Effector CD4-positive, alpha-beta T cell (primary cell): Measurements from ENCODE around the gene NR1I3.
"Not testable (repeated sequence)": the region's sequence is repeated elsewhere in the genome, so short reads cannot be mapped to it uniquely, and the experiment has no call there.

ENCODE experiments used
- DNase-seq: peaks from one replicate; pipeline ENCODE4 v3.0.0-alpha.2; 2020

The NR1I3 gene

DNA sequence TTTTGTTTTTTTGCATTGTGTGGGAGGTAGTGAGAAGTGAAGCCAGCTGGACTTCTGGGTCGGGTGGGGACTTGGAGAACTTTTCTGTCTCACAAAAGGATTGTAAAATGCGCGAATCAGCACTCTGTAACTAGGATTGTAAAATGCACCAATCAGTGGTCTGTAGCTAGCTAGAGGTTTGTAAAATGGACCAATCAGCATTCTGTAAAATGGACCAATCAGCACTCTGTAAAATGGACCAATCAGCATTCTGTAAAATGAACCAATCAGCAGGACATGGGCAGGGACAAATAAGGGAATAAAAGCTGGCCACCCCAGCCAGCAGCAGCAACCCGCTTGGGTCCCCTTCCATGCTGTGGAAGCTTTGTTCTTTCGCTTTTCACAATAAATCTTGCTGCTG is 12.1 kb upstream of the NR1I3 start:
- DNase-seq, result not testable (repeated sequence)

DNA sequence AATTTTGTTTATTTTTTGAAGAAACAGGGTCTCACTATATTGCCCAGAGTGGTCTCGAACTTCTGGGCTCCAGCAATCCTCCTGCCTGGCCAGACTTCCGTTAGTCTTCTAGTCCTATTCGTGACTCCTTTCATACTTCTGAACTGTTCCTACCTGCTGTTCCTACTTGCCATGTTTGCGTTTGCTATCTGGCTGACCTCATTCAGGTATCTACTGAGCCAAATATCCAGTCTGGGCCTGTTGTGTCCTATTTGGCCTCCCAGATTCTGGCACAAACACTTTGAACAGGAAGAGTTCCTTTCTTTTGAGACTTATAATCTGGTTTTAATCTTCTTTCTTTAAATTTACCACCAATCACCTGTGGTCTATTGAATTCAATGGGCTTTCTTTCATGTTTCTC is 6.9 kb upstream of the NR1I3 start:
- DNase-seq, result no peak

DNA sequence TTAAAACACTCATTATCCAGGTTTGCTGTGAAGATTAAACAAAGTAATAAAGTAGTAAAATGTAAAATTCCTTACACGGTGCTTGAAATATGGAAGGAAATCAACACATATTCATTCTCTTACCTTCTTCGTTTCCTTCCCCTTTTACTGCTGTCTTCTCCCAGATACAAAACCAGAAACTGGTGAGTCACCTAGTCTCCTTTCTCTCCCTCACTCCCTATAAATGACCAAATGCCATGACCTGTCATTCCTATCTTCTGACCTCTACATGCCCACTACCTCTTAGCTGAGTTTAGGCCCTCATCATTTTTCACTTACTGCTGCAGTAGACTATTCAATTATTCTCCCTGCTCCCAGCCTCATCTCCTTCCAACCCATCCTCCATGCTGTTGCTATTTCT is 4.3 kb upstream of the NR1I3 start:
- DNase-seq, result no peak

DNA sequence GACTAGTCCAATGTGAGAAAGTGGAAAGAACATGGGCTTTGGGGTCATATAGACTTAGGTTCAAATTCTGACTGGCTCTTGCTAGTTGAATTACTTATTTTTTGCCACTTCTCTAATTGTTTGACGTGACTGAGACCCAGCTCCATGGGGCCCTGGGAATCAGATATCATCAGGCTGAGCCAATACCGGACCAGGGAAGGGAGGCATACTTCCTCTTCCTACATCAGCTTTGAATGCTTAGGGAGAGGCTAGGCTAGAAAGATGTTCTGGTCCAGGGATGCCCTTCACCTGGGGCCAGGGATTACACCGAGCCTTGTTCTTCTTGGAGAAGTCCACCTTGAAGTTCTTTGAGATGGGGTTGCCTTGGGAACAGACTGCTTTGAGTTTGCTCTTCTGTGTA is 3.7 kb upstream of the NR1I3 start:
- DNase-seq, result no peak

DNA sequence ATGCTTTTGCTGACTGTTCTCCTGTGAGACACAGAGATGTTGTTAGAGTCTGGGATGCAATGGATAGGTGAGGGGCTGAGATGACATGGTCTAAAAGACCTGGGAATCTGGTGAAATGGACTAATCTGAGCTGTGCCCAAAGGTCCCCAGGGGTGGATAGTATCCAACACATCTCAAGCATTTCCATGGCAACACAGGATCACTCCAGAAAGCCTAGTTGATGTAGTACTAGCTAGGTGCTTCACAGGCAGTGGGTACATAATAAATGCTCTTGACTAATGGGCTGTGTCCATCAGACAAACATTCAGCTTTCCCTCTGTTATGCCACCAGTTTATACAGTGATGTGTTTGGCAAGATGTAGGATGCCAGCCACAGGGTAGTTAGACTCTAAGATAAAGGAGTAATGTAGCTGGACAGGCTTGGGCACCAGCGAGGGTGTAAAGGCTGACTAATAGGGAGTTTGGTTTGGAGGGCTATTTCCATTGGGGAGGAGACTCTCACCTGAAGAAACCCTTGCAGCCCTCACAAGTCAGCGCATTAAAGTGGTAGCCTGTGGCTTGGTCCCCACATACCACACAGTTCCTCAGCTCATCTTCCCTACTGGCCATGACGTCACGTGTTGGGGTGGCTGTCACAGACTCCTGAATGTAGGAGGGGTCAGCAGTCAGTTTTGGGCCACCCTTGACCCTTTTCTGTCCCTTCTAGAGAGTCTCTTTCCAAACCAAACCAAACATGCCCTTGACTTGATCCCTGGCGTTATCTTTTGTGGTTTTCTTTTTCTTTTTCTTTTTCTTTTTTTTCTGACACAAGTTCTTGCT is 1.8 kb downstream of the NR1I3 start:
- no peak for DNase-seq

DNA sequence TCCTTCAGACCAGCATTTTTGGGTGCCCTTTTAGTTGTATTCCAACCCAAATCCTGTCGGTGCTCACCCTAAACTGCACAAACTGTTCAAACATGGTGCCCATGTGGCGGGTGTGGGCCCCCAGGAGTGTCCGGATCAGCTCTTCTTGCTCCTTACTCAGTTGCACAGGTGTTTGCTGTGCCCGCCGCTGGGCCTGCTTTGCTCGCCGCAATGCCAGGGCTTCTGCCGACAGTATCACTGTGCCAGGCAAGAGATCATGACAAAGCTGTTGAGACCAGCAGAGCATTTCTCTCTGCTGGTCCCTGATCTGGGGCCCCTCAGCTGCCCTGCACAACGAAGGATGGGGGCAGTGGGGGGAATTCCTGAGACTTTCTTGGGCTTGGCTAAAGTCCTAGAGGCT is 4.9 kb downstream of the NR1I3 start:
- no peak for DNase-seq

DNA sequence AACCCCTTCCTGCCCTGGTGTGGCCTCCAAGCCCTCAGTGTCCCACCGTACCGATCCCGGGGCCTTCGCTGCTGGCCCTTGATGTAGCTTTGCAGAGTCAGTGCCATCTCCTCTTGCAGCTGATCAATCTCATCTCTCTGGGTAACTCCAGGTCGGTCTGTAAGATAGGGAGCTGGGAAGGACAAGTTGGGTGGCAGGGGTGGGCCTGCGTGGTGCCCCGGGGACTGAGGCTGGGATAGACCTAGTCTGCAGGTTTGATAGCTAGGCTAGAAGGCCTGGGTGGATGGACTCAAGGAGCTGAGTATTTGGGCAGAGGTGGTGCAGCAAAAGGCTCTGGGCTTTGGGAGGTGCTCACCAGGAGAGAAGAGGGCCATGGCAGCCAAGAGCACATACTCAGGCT is 7.2 kb downstream of the NR1I3 start:
- no peak for DNase-seq

DNA sequence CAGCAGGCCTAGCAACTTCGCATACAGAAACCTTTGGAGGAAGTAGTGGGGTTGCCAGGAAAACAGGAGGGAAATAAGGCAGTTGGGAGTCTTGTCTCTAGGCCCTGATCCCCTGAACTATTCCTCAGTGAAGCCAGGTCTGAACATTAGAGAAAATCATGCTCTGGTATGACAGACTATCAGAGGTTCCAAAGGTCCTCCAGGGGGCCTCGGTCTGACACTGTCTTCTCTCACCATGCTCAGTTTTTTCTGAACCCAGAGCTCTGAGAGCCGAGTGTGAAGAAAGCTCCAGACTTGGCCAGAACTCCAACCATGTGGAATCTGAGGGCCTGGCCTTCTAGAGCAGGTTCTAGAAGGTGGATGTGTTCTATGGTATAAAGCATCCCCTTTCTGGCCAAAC is 8.1 kb downstream of the NR1I3 start:
- DNase-seq, result no peak

DNA sequence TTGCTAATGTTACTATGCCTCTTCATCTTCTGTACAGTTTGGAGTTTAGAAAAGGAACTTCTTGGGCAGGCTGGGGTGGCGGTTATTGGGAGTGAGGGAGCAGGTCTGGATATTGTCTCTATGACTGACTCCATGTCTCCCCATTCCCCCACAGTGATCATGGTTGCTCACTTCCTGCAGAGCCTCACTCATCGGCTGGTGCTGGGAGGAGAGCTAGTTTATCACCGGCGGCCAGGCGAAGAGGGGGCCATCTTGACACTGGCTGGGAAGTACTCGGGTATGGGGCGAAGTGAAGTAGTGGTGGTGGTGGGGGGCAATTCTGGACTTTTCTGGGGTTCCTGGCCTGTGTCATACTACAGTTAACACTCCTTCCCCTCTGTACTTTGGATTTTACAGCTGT is 10.0 kb downstream of the NR1I3 start:
- no peak for DNase-seq

DNA sequence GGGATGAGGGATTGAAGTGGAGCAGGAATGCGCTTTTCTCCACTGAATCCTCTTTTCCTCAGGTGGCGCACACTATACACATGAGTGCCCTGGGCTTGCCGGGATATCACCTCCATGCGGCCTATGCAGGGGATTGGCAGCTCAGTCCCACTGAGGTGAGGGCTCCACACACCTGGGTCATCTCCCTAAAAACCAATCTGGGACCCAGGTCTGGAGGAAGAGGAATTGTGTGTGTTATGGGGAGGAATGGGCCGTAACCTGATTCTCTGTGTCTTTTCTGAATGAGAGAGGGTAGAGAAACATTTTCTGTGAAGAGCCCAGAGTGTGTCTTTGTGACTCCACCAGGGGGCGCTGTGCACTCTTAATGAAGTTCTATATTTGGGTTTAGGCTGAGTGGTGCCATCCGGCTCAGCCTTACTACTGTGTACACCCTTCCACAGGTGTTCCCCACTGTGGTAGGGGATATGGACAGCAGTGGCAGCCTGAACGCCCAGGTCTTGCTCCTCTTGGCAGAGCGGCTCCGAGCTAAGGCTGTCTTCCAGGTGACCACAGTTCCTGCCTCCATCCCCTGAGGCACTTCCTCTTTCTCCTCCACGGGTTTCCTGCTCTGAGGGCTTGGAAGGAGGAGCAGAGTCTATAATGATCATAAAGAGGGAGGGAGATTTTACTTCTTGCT is 10.7 kb downstream of the NR1I3 start:
- DNase-seq, result peak; percentile 89

DNA sequence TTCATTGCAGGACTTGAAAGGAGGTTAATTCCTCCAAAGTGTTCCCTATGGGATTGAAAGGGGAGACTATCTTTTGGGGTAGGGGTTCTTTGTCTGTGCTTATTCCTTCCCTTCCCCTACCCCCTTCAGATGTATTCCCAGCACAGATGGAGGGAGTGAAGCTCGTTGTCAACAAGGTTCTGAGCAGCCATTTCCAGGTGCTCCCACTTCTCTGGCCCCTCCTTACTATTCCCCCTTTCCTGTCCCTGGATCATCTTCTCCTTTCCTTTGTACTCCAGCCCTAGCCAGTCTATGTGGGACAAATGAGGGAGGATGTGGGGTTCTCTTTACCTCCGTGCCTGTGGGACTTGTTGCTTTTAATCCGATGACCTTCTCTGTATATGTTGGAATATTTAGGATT is 11.2 kb downstream of the NR1I3 start:
- no peak for DNase-seq

DNA sequence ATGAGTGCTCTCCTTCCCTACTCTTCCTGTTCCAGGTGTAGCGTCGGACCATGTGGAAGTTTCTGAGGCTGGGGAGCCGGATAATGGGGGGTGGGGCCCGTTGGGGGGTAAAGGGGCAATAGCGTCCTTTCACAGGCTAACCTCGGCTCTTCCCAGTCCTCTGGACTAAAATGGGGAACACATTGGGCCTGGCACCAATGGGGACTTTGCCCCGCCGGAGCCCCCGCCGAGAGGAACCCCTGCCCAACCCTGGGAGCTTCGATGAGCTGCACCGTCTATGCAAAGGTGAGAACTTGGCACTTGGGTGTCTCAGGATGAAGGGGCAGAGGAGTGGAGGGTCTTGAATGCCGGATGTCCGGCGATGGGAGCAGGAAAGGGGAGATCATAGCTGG is 11.7 kb downstream of the NR1I3 start:
- DNase-seq, result no peak

DNA sequence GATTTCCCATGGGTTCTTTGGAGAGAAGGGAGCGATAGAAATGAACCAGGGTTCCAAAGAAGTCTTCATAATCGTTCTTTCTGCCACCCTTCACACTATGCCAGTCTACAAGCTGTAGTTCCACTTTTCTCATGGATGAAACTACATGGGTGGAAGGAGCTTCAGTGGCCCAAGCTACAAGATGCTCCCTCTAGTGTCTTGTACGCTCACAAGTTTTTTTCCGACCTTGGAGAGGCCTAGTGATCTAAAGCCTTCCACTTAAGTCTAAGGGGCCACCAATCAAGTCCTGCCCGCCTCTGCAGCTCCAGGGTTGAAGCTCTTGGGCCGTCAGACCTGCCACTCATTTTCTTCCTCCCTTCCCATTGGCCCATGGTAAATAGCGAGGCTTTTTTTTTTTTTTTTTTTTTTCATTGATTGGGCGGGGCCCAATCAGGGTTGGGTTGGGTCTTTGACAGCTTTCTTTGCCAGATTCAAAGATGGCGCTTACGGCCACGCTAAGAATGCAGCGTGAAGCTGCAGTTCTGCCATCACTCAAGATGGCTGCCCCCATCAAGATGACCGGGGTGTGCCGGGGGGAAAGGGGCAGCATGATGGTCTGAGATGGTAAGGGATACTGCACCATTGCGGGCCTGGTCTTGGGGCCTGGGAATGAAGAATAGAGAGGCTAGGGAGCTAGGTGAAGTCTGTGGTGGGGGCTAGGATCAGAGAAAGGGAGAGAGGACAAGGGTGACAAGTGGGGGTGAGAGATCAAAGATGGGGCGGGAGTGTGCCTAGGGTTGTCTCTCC is 12.3 kb downstream of the NR1I3 start, which contains the start of gene TOMM40L:
Gene TOMM40L, plus strand, starts transcription at position 527 of the 786 bp plus-strand sequence. CDS start 430 bp downstream, outside the sequence.
- peak; percentile 87 for DNase-seq

DNA sequence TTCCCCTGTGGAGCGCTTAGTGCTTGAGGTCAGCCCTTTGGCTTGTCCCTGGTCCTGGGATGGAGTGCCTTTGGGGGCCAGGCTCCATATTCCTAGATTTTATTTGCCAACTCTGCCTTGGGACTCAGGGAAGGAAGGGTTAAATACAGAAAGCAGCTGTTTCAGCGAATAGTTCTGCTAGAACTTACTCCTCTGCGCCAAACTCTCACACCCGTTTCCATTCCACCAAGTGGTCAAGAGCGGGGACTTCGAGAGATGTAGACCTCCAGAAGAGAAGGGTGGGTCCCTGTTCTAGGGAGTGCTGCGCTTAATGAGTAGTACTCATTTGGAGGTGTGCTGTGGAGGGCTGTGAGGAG is 12.8 kb downstream of the NR1I3 start:
- no peak for DNase-seq

DNA sequence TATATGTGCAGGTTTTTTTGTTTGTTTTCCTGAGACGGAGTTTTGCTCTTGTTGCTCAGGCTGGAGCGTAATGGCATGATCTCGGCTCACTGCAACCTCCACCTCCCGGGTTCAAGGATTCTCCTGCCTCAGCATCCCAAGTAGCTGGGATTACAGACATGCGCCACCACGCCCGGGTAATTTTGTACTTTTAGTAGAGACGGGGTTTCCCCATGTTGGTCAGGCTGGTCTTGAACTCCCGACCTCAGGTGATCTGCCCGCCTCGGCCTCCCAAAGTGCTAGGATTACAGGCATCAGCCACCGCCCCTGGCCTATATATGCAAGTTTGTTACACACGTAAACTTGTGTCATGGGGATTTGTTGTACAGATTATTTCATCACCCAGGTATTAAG is 13.3 kb downstream of the NR1I3 start:
- not testable (repeated sequence) for DNase-seq

DNA sequence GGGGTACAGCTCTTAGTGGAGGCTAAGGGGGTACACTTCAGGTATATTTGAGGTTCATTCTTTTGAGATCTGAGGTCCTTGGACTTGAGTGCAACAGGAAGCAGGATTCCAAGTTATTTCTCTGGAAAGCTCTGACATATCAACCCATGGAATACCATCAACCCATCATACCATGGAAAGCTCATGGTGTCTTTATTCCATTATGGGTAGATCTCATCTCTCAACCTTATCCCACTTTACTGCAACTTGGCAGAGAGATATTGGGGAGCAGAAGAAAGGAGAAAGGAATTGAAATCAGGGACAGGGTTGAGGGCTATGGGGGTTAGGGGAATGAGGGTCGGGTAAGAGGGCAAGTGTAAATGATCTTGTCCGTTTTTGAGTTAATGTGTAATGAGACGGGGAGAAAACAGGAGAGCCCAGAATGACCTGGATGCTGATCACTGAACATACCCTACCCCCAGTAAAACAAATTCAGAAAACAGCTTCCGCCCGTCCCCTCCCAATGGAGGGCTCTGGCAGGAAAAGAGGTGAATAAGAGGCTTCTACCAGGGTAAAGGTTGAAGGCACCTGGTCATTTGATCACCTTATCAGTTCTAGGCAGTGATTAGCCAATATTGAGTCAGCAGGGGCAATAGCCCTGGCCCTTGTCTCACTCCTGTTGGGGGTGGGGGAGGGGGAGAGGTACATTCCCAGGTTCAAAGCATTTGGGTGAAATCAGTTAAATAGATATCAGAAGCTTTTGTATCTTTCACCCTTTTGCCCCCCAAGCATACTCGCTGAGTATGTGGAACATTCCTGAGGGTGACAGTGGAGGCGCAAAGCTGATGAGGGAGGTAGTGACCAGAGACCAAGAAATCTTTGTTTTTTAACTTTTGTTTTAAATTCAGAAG is 14.0 kb downstream of the NR1I3 start:
- DNase-seq, result no peak

DNA sequence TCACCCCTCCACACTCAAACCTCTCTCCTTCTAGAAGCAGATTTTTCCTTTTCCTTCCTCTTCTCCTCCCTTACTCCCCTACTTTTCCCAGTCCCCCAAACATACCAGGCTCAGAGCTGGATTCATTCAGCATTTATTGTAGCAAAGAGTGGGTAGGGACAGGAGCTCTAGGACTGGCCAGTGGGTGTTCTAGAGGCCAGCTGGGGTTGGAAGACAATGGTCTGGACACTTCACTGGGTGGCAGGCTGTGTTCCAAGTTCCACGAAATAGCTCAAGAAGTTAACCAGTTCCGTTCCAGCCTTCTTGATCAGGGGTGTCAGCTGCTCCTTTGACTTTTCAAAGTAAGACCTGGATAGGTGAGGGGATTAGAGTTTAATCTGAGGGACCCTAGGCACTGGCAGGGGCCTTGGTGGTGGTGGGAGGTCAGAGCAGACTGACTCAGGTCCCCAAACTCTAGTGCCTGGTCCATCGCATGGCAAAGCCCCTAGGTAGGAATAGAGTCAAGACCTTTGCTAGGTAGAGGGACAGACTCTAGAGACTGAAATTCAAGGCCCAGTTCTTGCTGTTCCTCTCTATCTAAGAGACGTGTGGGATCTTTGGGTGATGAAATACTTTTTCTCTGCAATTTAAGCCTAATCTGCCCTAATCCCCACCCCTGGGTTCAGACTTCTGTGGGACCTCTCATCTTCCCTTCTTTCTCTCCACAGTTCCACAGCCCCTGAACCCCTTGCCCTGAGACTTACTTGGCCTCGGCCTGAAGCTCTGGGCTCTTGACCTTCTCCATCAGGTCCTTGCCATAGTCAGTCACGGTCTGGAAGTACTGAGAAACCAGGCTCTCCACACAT is 15.6 kb downstream of the NR1I3 start:
- DNase-seq, result no peak

DNA sequence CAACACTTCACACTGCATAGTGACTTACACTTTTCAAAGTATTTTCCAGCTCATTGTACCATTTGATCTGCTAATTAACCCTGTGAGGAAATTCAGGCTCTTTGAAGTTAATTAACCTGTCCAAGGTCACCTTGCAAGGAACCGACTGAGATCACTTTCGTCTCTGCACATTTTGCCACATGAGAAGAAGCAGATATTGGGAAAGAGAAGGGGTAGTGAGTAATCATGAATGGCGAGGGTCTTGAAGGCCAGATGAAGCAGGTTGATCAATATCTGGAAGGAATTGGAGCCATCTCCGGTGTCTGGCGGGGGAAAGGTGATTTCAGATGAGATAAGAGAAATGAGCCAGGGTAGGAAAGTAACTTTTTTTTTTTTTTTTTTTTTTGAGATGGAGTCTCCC is 18.0 kb downstream of the NR1I3 start:
- DNase-seq, result no peak

DNA sequence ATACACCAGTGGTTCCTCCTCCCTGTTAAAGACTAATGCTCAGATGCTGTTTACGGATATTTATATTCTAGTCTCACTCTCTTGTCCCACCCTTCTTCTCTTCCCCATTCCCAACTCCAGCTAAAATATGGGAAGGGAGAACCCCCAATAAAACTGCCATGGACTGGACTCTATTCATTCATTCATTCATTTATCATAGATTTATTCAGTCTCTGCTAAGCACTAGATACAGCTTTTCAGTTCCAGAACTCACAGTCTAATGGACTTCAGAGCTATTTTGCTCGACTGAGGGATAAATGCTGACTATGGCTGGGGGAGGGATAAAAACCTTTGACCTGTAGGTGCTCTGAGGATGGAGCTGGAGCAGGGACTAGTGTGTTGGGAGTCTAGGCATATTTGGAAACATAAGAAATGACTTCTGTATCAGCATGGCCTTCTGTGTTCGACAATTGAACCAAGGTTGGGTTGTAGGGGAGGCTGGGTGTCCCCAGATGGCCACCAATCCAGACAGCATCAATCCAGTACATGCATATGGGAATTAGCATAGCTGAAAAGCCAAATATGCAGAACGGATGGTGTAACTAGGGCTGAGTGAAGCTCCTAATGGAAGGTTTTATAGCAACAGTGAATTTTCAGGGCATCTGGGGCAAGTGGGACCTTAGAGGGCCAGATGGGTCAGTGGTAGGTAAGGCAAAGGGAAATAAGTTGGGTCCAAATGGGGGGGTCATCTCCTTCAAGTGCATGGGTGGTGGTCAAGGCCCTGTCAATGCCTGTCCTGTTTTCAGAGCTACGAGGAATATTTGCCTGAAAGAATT is 18.7 kb downstream of the NR1I3 start:
- no peak for DNase-seq

DNA sequence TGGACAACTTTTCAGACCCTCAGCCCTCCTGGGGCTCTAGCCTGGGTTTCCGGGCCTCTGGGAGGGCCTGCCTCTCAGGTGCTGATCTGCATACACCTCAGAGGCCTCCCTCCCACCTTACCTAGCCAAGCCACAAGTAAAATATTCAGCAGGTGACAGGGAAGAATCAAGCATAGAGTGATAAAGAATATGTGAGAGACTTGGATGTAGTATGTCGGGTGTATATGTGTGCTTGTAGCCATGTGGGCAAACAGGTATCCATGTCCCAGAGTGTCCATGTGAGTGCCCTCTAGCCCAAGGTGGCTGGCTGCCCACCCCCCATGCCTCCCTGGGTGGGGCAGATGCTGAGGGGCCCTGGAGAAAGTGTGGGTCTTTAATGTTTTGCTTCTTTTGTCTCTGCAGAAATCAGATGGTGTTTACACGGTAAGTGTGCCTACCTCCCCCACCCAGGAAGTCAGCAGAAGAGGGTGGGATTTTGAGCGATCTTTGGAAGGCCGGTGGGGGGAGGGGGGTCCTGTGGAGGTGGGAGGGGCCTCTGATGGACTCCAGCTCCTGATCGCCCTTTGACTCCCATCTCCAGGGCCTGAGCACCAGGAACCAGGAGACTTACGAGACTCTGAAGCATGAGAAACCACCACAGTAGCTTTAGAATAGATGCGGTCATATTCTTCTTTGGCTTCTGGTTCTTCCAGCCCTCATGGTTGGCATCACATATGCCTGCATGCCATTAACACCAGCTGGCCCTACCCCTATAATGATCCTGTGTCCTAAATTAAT is 19.5 kb downstream of the NR1I3 start:
- no peak for DNase-seq
